Uterus (tissue), 2 donors: ENCODE results near the gene SHISAL1.

Experiments
- CTCF ChIP-seq, 4 experiments: fragments of 200-600 bp in 2 of 4; fragments of 450-650 bp in 2 of 4; sonication (generic) in 2 of 4; IDR thresholded peaks; one replicate each; pipeline ENCODE4 v1.5.1; 2016 to 2019; ENCODE audit warnings: antibody characterized with exemption in 4 of 4, mild to moderate bottlenecking in 2 of 4, moderate library complexity in 1 of 4
- POLR2A ChIP-seq, 2 donors: fragments of 450-650 bp; IDR thresholded peaks; one replicate each; pipeline ENCODE4 v1.6.1; 2016; ENCODE audit warnings: antibody characterized with exemption in 2 of 2, mild to moderate bottlenecking in 1 of 2, moderate library complexity in 1 of 2

GRCh38 chr22:44330188-44330743 is 17.5 kb upstream of the SHISAL1 start:
- TF ChIP-seq CTCF (IDR thresholded peaks at IDR 0.05), result no peak
- TF ChIP-seq POLR2A (IDR thresholded peaks at IDR 0.05), result no peak
